GM21526 (cell line): ENCODE data around the gene PRDM15.

Experiments used
- ATAC-seq: cut with Tn5 transposase; IDR thresholded peaks from one replicate; pipeline ENCODE4 v1.9.1; 2021; ENCODE audit warnings: moderate library complexity; ENCODE audit not compliant: unreplicated experiment, low FRiP score

The PRDM15 gene, protein sequence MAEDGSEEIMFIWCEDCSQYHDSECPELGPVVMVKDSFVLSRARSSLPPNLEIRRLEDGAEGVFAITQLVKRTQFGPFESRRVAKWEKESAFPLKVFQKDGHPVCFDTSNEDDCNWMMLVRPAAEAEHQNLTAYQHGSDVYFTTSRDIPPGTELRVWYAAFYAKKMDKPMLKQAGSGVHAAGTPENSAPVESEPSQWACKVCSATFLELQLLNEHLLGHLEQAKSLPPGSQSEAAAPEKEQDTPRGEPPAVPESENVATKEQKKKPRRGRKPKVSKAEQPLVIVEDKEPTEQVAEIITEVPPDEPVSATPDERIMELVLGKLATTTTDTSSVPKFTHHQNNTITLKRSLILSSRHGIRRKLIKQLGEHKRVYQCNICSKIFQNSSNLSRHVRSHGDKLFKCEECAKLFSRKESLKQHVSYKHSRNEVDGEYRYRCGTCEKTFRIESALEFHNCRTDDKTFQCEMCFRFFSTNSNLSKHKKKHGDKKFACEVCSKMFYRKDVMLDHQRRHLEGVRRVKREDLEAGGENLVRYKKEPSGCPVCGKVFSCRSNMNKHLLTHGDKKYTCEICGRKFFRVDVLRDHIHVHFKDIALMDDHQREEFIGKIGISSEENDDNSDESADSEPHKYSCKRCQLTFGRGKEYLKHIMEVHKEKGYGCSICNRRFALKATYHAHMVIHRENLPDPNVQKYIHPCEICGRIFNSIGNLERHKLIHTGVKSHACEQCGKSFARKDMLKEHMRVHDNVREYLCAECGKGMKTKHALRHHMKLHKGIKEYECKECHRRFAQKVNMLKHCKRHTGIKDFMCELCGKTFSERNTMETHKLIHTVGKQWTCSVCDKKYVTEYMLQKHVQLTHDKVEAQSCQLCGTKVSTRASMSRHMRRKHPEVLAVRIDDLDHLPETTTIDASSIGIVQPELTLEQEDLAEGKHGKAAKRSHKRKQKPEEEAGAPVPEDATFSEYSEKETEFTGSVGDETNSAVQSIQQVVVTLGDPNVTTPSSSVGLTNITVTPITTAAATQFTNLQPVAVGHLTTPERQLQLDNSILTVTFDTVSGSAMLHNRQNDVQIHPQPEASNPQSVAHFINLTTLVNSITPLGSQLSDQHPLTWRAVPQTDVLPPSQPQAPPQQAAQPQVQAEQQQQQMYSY

GRCh38 chr21:41879190-41879998 is at the start of gene PRDM15:
TSS of gene PRDM15 (minus strand) at chr21:41879344. CDS start at chr21:41860363, 18,981 bp downstream.
- peak; percentile 45 for ATAC-seq

- ATAC-seq = no peak
Observed at GRCh38 chr21:41928621-41929220, 49.6 kb upstream of the PRDM15 start.

- ATAC-seq = no peak
Observed at GRCh38 chr21:41927727-41928409, 48.7 kb upstream of the PRDM15 start.

DNA sequence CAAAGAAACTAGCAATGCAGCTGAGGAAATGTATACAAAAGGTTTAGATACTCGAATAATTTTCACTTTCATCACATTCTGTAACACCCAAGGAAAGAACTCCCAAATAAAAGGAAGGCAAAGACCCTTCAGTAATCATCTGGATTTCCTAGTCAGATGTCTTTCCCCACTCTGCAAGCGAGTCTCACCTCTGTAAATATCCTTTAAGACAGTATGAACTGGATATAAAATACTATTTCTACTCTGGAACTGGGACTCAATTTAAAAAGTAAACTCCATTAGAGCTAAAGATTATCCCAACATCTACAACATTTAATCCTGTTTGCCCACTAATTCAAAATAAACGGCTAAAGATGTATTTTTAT is 47.6 kb upstream of the PRDM15 start:
- no peak for ATAC-seq

DNA sequence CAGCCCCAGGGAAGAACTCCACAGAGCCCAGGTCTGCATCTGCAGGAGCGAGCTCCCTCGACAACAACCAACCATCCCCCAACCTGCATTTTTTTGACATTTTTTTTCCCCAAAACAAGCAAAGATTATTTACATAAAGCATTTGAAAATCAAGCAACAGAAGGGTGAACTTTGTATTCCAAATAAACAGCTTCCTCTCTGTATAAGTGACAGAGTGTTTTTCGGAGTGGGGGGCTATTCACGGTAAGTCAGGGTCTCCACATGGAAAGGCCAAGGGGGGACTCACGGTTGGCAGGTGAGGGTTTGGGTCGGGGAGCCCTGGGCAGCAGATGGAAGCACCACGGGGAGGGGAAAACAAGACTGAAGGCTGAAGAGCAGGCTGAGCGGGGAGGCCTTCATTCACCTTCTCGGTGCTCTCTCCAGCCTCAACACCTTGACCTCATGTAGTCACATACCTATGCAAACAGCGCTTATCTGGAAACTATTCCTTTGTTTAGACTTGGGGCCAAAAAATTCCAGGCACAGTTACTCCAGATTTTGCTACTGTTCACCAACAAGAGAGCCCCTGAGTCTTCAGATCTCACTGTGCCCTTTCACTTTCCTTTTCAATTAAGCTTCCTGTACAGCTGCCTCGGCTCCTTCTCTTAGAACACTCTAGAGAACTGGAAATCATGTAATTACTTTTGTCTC is 47.1 kb upstream of the PRDM15 start:
- peak; percentile 63 for ATAC-seq

- ATAC-seq = no peak
Observed at GRCh38 chr21:41925767-41926116, 46.6 kb upstream of the PRDM15 start.

DNA sequence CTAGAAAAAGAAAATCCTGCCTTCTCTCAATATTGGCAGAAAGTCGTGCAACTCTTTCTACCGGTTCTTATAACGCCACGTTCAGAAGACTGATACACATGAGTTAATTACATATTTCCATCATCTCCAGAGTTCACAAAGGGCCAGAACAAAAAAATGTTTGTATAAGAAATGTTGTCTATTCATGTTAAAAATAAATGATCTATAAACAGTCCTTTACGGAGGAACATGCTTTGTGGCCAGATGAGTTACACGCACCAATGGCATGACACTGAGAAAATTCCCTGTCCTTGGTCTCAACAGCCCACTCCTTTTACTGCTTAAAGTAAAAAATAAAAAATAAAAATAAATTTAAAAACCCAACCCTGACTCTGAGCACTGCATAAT is 45.2 kb upstream of the PRDM15 start:
- no peak for ATAC-seq

- ATAC-seq = no peak
Observed at GRCh38 chr21:41923631-41924367, 44.7 kb upstream of the PRDM15 start.

DNA sequence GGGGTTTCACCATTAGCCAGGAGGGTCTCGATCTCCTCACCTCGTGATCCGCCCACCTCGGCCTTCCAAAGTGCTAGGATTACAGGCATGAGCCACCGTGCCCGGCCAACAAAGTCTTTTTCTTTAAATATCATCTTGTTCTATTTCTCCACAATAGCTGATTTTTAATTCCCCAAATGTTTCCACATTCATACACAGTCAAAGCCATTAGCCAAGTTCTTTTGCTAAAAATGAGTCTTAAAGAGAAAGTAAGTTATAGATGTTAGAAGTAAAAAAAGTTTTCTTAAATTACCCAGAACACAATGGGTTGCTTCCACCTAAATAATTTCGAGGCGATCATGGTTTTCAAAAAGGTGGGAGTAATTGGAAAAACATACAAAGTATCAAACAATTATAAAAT is 44.0 kb upstream of the PRDM15 start:
- ATAC-seq = no peak

GRCh38 chr21:41921021-41921420 is 41.9 kb upstream of the PRDM15 start:
- ATAC-seq = no peak

- no peak for ATAC-seq
Observed at GRCh38 chr21:41920476-41920875, 41.3 kb upstream of the PRDM15 start.

GRCh38 chr21:41919666-41920398 is 40.7 kb upstream of the PRDM15 start:
- no peak for ATAC-seq

DNA sequence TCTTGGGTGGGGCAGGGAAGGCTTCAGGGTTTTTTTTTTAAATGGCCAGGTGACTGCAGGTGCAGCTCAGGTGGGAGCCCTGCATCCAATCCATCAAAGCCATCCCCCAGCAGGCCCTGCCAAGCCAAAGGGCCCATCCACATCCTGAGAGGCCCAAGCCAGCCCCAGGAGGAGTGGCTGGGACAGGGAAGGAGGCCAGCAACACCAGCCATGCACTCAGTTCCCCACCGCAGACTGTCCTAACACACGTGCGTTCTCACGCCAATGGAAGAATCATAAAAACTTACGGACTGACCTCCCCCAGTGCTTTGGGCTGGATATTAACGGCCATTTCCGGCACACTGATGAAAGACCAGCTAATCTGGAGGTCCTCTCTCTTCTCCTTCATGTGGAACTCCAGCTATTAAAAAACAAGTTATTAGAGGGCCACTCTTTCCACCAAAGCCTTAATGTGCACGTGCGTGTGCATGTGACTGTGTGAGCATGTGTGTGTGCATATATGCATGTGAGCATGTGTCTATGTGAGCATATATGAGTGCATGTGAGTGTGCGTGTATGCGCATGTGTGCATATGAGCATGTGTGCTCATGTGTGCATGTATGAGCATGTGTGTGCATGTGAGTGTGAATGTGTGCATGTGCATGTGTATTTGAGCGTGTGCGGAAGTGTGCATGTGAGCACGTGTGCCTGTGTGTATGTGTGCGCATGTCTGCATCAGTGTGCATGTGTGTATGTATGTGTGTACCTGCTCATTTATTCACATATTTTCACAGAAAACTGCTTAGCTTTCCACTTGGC is 39.6 kb upstream of the PRDM15 start:
- no peak for ATAC-seq

DNA sequence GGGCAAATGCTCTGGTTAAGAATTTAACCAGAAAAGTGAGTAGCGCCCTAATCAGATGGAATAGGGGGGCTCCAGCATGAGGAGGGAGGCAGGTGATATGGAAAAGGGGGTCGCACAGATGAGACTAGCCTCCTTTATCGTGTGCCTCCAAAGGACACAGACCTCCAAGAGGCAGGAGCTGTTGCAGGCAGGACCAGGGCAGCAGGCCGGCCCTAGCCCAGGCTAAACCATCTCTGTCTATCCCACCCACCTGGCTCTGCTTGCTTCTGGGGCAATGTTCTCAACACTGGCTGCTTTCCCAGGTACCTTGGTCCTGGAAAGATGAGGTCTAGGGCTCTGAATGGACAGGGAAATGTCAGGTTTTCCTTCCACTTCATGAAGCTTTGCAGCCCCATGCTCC is 38.4 kb upstream of the PRDM15 start:
- no peak for ATAC-seq

- ATAC-seq = no peak
Observed at GRCh38 chr21:41916888-41917433, 37.8 kb upstream of the PRDM15 start.

GRCh38 chr21:41914965-41915364 is 35.8 kb upstream of the PRDM15 start:
- no peak for ATAC-seq
